Thyroid gland (tissue), 4 donors: ENCODE data around the gene GNG8.

ENCODE experiments used
- POLR2A ChIP-seq, 2 donors: fragments of 450-650 bp; IDR thresholded peaks; one replicate each; pipeline ENCODE4 v1.6.1; 2017; ENCODE audit warnings: antibody characterized with exemption in 2 of 2, mild to moderate bottlenecking in 2 of 2, moderate library complexity in 1 of 2
- TF ChIP-seq, protein P1 (sequence below), 6 experiments: fragments of 200-600 bp in 3 of 6; fragments of 450-650 bp in 3 of 6; sonication (generic) in 3 of 6; IDR thresholded peaks; one replicate each; pipeline ENCODE4 v1.5.1; 2016 to 2019; ENCODE audit warnings: antibody characterized with exemption in 6 of 6, mild to moderate bottlenecking in 2 of 6, inconsistent platforms in 1 of 6, moderate library complexity in 1 of 6

- TF ChIP-seq POLR2A (IDR thresholded peaks at IDR 0.05): no peak
- TF ChIP-seq, protein P1, sequence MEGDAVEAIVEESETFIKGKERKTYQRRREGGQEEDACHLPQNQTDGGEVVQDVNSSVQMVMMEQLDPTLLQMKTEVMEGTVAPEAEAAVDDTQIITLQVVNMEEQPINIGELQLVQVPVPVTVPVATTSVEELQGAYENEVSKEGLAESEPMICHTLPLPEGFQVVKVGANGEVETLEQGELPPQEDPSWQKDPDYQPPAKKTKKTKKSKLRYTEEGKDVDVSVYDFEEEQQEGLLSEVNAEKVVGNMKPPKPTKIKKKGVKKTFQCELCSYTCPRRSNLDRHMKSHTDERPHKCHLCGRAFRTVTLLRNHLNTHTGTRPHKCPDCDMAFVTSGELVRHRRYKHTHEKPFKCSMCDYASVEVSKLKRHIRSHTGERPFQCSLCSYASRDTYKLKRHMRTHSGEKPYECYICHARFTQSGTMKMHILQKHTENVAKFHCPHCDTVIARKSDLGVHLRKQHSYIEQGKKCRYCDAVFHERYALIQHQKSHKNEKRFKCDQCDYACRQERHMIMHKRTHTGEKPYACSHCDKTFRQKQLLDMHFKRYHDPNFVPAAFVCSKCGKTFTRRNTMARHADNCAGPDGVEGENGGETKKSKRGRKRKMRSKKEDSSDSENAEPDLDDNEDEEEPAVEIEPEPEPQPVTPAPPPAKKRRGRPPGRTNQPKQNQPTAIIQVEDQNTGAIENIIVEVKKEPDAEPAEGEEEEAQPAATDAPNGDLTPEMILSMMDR (IDR thresholded peaks at IDR 0.05): no peak
Observed at GRCh38 chr19:46604781-46605355, 31.1 kb downstream of the GNG8 start.
